PFSK-1 (cell line): ENCODE results near the gene SMOC2.

Source experiments
- POLR2AphosphoS5 ChIP-seq: IDR thresholded peaks from 2 replicates; pipeline ENCODE4 v1.6.1; 2012; ENCODE audit warnings: low read depth, mild to moderate bottlenecking, control low read depth, low read length, moderate library complexity
- REST ChIP-seq, 2 experiments: IDR thresholded peaks; 2 replicates each; pipeline versions ENCODE4 v1.6.1 to v1.8.0; 2011 to 2012; ENCODE audit warnings: low read depth in 2 of 2, low read length in 2 of 2, control low read depth in 1 of 2, inconsistent platforms in 1 of 2, mild to moderate bottlenecking in 1 of 2, moderate library complexity in 1 of 2; ENCODE audit not compliant: insufficient read depth in 1 of 2
- SIN3A ChIP-seq: IDR thresholded peaks from 2 replicates; pipeline ENCODE4 v1.6.1; 2012; ENCODE audit warnings: mild to moderate bottlenecking, low read length, moderate library complexity, borderline replicate concordance; ENCODE audit not compliant: insufficient read depth

- TF ChIP-seq REST (IDR thresholded peaks at IDR 0.05; ENCODE audit: insufficient read depth in 1 of 2, low read depth in 2 of 2, low read length in 2 of 2) (no peak), POLR2AphosphoS5 (no peak), SIN3A (no peak)
Measured at GRCh38 chr6:168675375-168675774, 234.4 kb downstream of the SMOC2 start.
